ENCODE data around the gene PGAP1.

GRCh38 chr2:196962325-196962724, 35.8 kb upstream of the PGAP1 start:
- no peak for TF ChIP-seq GATA2 (IDR thresholded peaks at IDR 0.05; ENCODE audit: low read depth, low read length)
- TF ChIP-seq GATA3 (IDR thresholded peaks at IDR 0.05; ENCODE audit: low read depth, low read length) = no peak
